GM21529 (cell line): ENCODE results near the gene CLVS2.

ENCODE experiments used
- ATAC-seq: cut with Tn5 transposase; IDR thresholded peaks from one replicate; pipeline ENCODE4 v1.9.1; 2021; ENCODE audit not compliant: unreplicated experiment

CLVS2 gene

GRCh38 chr6:122995921-122996793 lies at the start of gene CLVS2:
CLVS2 (plus strand) TSS chr6:122996235; CDS start chr6:122997778, 1,543 bp downstream.
- ATAC-seq: no peak

GRCh38 chr6:122947355-122947754 lies 48.7 kb upstream of the CLVS2 start:
- no peak for ATAC-seq

- ATAC-seq: no peak
Measured at GRCh38 chr6:122953766-122954165, 42.3 kb upstream of the CLVS2 start.

GRCh38 chr6:122956376-122956775 lies 39.7 kb upstream of the CLVS2 start:
- ATAC-seq: no peak

GRCh38 chr6:122962000-122962624 lies 33.9 kb upstream of the CLVS2 start:
- ATAC-seq: no peak

GRCh38 chr6:122969999-122970533 lies 26.0 kb upstream of the CLVS2 start:
- ATAC-seq: no peak

- no peak for ATAC-seq
Measured at GRCh38 chr6:122977180-122977579, 18.9 kb upstream of the CLVS2 start.

GRCh38 chr6:122984393-122984792 lies 11.6 kb upstream of the CLVS2 start:
- ATAC-seq: no peak

GRCh38 chr6:122994256-122994655 lies 1.8 kb upstream of the CLVS2 start:
- no peak for ATAC-seq

- ATAC-seq: no peak
Measured at GRCh38 chr6:122996794-122997505, 915 bp downstream of the CLVS2 start.

GRCh38 chr6:122997541-122998150 lies 1.6 kb downstream of the CLVS2 start:
- ATAC-seq: no peak

- ATAC-seq: no peak
Measured at GRCh38 chr6:122998403-122998975, 2.5 kb downstream of the CLVS2 start.

GRCh38 chr6:123000244-123000770 lies 4.3 kb downstream of the CLVS2 start:
- no peak for ATAC-seq

- ATAC-seq: no peak
Measured at GRCh38 chr6:123001540-123001939, 5.5 kb downstream of the CLVS2 start.

GRCh38 chr6:123007885-123008284 lies 11.8 kb downstream of the CLVS2 start:
- ATAC-seq: no peak

- no peak for ATAC-seq
Measured at GRCh38 chr6:123009059-123009458, 13.0 kb downstream of the CLVS2 start.

GRCh38 chr6:123014835-123015234 lies 18.8 kb downstream of the CLVS2 start:
- ATAC-seq: no peak

GRCh38 chr6:123016431-123017103 lies 20.5 kb downstream of the CLVS2 start:
- no peak for ATAC-seq

- ATAC-seq: no peak
Measured at GRCh38 chr6:123017104-123017682, 21.2 kb downstream of the CLVS2 start.

GRCh38 chr6:123022975-123023374 lies 26.9 kb downstream of the CLVS2 start:
- ATAC-seq: no peak
